Mononuclear cell (primary cell): ENCODE data around the gene RADIL. TPM values are rescaled to one million over a fixed set of nuclear protein-coding genes. Genes with fewer than 3 reads are reported as not detected.

ENCODE experiments used
- H3K27me3 ChIP-seq: 2 replicates; pipeline ENCODE4 v1.6.0; 2011; ENCODE audit warnings: low read length, control low read depth; ENCODE audit not compliant: insufficient read depth
- H3K4me1 ChIP-seq: 2 replicates; pipeline ENCODE4 v1.5.1; 2011; ENCODE audit warnings: mild to moderate bottlenecking, low read length, control low read depth; ENCODE audit not compliant: insufficient read depth
- H3K4me3 ChIP-seq: 2 replicates; pipeline ENCODE4 v1.5.1; 2011; ENCODE audit warnings: mild to moderate bottlenecking, low read length, moderate library complexity
- H3K9me3 ChIP-seq: 2 replicates; pipeline ENCODE4 v1.5.1; 2011; ENCODE audit warnings: low read depth, mild to moderate bottlenecking, control low read depth, low read length
- total RNA-seq: library from RNA; depleted of rRNA; stranded (reverse); fragments of >200 nt; gene quantifications from one replicate; pipeline ENCODE4 v1.2.3, GENCODE V29; 2012

RADIL gene
- total RNA-seq, 1 donor: not detected

GRCh38 chr7:4782333-4783291, 100.9 kb downstream of the RADIL start:
- Histone ChIP-seq H3K4me3 (no peak overlapping the region), H3K27me3 (no peaks in the 10 kb centered on the region), H3K4me1 (peaks cover 8% of the 10 kb centered on the region), H3K9me3 (no peaks in the 10 kb centered on the region)

GRCh38 chr7:4781366-4782069, 102.0 kb downstream of the RADIL start:
- Histone ChIP-seq H3K4me3 (no peak overlapping the region), H3K9me3 (no peaks in the 10 kb centered on the region), H3K4me1 (peaks cover 18% of the 10 kb centered on the region), H3K27me3 (no peaks in the 10 kb centered on the region)

- H3K4me1 ChIP-seq: peaks cover 32% of the 10 kb centered on the region
- H3K4me3 ChIP-seq: no peak overlapping the region
- no peaks in the 10 kb centered on the region for H3K27me3 ChIP-seq
- H3K9me3 ChIP-seq: no peaks in the 10 kb centered on the region
Measured at GRCh38 chr7:4779118-4779517, 104.4 kb downstream of the RADIL start.

- no peaks in the 10 kb centered on the region for H3K27me3 ChIP-seq
- H3K9me3 ChIP-seq: no peaks in the 10 kb centered on the region
- H3K4me1 ChIP-seq: peaks cover 37% of the 10 kb centered on the region
- peak overlapping the region; percentile 98 for H3K4me3 ChIP-seq
Measured at GRCh38 chr7:4775848-4776623, 107.5 kb downstream of the RADIL start.

GRCh38 chr7:4775250-4775847, 108.2 kb downstream of the RADIL start, which contains the start of gene AP5Z1:
Gene AP5Z1, plus strand, starts transcription at chr7:4775623. Its CDS starts 93 bp downstream, at chr7:4775716.
- H3K27me3 ChIP-seq: no peaks in the 10 kb centered on the region
- H3K4me3 ChIP-seq: peak within 1 kb of the TSS; percentile 98

GRCh38 chr7:4774658-4775249, 108.8 kb downstream of the RADIL start:
- Histone ChIP-seq H3K9me3 (no peaks in the 10 kb centered on the region), H3K4me1 (peaks cover 37% of the 10 kb centered on the region), H3K4me3 (peak overlapping the region; percentile 98), H3K27me3 (no peaks in the 10 kb centered on the region)

More at GRCh38 chr7:4775250-4775847, 108.2 kb downstream of the RADIL start, which contains the start of gene AP5Z1:
- Histone ChIP-seq H3K4me1 (peaks cover 37% of the 10 kb centered on the region), H3K9me3 (no peaks in the 10 kb centered on the region)

GRCh38 chr7:4774007-4774406, 109.5 kb downstream of the RADIL start:
- Histone ChIP-seq H3K4me1 (peaks cover 37% of the 10 kb centered on the region), H3K4me3 (no peak overlapping the region), H3K9me3 (no peaks in the 10 kb centered on the region), H3K27me3 (no peaks in the 10 kb centered on the region)

- Histone ChIP-seq H3K9me3 (no peaks in the 10 kb centered on the region), H3K27me3 (no peaks in the 10 kb centered on the region), H3K4me3 (no peak overlapping the region), H3K4me1 (peaks cover 26% of the 10 kb centered on the region)
Measured at GRCh38 chr7:4772306-4772705, 111.2 kb downstream of the RADIL start.

GRCh38 chr7:4771737-4772136, 111.8 kb downstream of the RADIL start:
- Histone ChIP-seq H3K4me3 (no peak overlapping the region), H3K4me1 (peaks cover 21% of the 10 kb centered on the region), H3K9me3 (no peaks in the 10 kb centered on the region), H3K27me3 (no peaks in the 10 kb centered on the region)

- no peaks in the 10 kb centered on the region for H3K9me3 ChIP-seq
- peaks cover 13% of the 10 kb centered on the region for H3K4me1 ChIP-seq
- no peak overlapping the region for H3K4me3 ChIP-seq
- H3K27me3 ChIP-seq: no peaks in the 10 kb centered on the region
Measured at GRCh38 chr7:4770886-4771285, 112.6 kb downstream of the RADIL start.

GRCh38 chr7:4769761-4770160, 113.8 kb downstream of the RADIL start:
- Histone ChIP-seq H3K4me1 (peaks cover 12% of the 10 kb centered on the region), H3K27me3 (no peaks in the 10 kb centered on the region), H3K9me3 (no peaks in the 10 kb centered on the region), H3K4me3 (no peak overlapping the region)

- no peak overlapping the region for H3K4me3 ChIP-seq
- no peaks in the 10 kb centered on the region for H3K27me3 ChIP-seq
- no peaks in the 10 kb centered on the region for H3K9me3 ChIP-seq
- H3K4me1 ChIP-seq: peaks cover 3% of the 10 kb centered on the region
Measured at GRCh38 chr7:4768597-4769569, 114.6 kb downstream of the RADIL start.
